ENCODE data around the gene YAE1. TPM values are rescaled to one million over a fixed set of nuclear protein-coding genes. Genes with fewer than 3 reads are reported as not detected.

YAE1 gene
- total RNA-seq, 1 donor = 7.8 TPM

- DNase-seq (ENCODE audit: low read depth in 2 of 3, low spot score in 2 of 3) = no peak
These were observed 11.5 kb upstream of the YAE1 start for GRCh38 chr7:39554583-39555165.

GRCh38 chr7:39557222-39557621 lies 9.0 kb upstream of the YAE1 start:
- no peak for DNase-seq (ENCODE audit: low read depth in 2 of 3, low spot score in 2 of 3)

- no peak for DNase-seq (ENCODE audit: low read depth in 2 of 3, low spot score in 2 of 3)
These were observed 8.3 kb upstream of the YAE1 start for GRCh38 chr7:39557911-39558310.

GRCh38 chr7:39560408-39560807 lies 5.8 kb upstream of the YAE1 start:
- no peak for DNase-seq (ENCODE audit: low read depth in 2 of 3, low spot score in 2 of 3)

GRCh38 chr7:39560997-39561396 lies 5.2 kb upstream of the YAE1 start:
- no peak for DNase-seq (ENCODE audit: low read depth in 2 of 3, low spot score in 2 of 3)

GRCh38 chr7:39565538-39565937 lies 666 bp upstream of the YAE1 start:
- DNase-seq (ENCODE audit: low read depth in 2 of 3, low spot score in 2 of 3) = no peak

- no peak for DNase-seq (ENCODE audit: low read depth in 2 of 3, low spot score in 2 of 3)
These were observed 1.1 kb downstream of the YAE1 start for GRCh38 chr7:39567294-39567693.

- no peak for DNase-seq (ENCODE audit: low read depth in 2 of 3, low spot score in 2 of 3)
These were observed 8.6 kb downstream of the YAE1 start for GRCh38 chr7:39574673-39575349.

- DNase-seq (ENCODE audit: low read depth in 2 of 3, low spot score in 2 of 3) = no peak
These were observed 11.1 kb downstream of the YAE1 start for GRCh38 chr7:39577229-39577874.

- DNase-seq (ENCODE audit: low read depth in 2 of 3, low spot score in 2 of 3) = peak; percentile 70 to 92 (median 87)
These were observed 14.1 kb downstream of the YAE1 start for GRCh38 chr7:39580149-39580874.

- DNase-seq (ENCODE audit: low read depth in 2 of 3, low spot score in 2 of 3) = no peak
These were observed 16.3 kb downstream of the YAE1 start for GRCh38 chr7:39582536-39582935.

GRCh38 chr7:39583539-39583938 lies 17.3 kb downstream of the YAE1 start:
- DNase-seq (ENCODE audit: low read depth in 2 of 3, low spot score in 2 of 3) = no peak

GRCh38 chr7:39587393-39587792 lies 21.2 kb downstream of the YAE1 start:
- DNase-seq (ENCODE audit: low read depth in 2 of 3, low spot score in 2 of 3) = no peak

- no peak for DNase-seq (ENCODE audit: low read depth in 2 of 3, low spot score in 2 of 3)
These were observed 22.2 kb downstream of the YAE1 start for GRCh38 chr7:39588416-39588815.

- peak in 2 of 3 donors; percentile 95 to 98 for DNase-seq (ENCODE audit: low read depth in 2 of 3, low spot score in 2 of 3)
These were observed 23.3 kb downstream of the YAE1 start for GRCh38 chr7:39589323-39590111.

GRCh38 chr7:39592586-39592985 lies 26.4 kb downstream of the YAE1 start:
- peak in 2 of 3 donors; percentile 49 to 67 for DNase-seq (ENCODE audit: low read depth in 2 of 3, low spot score in 2 of 3)

- DNase-seq (ENCODE audit: low read depth in 2 of 3, low spot score in 2 of 3) = no peak
These were observed 28.9 kb downstream of the YAE1 start for GRCh38 chr7:39594988-39595620.

- no peak for DNase-seq (ENCODE audit: low read depth in 2 of 3, low spot score in 2 of 3)
These were observed 36.1 kb downstream of the YAE1 start for GRCh38 chr7:39602351-39602750.

GRCh38 chr7:39603924-39604323 lies 37.7 kb downstream of the YAE1 start:
- DNase-seq (ENCODE audit: low read depth in 2 of 3, low spot score in 2 of 3) = peak in 1 of 3 donors; percentile 32

GRCh38 chr7:39605087-39605486 lies 38.9 kb downstream of the YAE1 start:
- no peak for DNase-seq (ENCODE audit: low read depth in 2 of 3, low spot score in 2 of 3)

Measured in hematopoietic multipotent progenitor cell (in vitro differentiated cells).